ENCODE results near the gene TMEM266. TPM values are rescaled to one million over a fixed set of nuclear protein-coding genes. Genes with fewer than 3 reads are reported as not detected.

TMEM266 gene
- polyA plus RNA-seq, 1 experiment: not detected

DNA sequence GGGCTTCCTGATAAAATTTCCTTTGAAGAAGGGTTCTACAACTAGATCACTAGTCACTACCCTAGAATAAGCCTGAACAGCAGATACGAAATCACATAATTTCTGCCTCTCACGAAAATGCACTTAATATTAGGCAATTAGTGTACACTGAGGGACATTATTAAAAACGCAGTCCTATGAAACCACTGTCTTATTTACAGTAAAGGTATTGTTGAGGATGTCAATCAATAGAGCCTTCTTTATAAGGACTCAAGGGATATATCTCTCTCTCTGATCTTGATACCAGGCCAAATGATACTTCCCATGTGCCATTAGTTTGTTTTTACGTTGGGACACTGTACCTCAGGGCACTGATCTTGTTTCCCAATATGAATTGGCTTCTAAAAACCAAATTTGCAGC lies 191.9 kb downstream of the TMEM266 start:
- POLR2A ChIA-PET: no interaction called here
- TF ChIP-seq, protein P1, sequence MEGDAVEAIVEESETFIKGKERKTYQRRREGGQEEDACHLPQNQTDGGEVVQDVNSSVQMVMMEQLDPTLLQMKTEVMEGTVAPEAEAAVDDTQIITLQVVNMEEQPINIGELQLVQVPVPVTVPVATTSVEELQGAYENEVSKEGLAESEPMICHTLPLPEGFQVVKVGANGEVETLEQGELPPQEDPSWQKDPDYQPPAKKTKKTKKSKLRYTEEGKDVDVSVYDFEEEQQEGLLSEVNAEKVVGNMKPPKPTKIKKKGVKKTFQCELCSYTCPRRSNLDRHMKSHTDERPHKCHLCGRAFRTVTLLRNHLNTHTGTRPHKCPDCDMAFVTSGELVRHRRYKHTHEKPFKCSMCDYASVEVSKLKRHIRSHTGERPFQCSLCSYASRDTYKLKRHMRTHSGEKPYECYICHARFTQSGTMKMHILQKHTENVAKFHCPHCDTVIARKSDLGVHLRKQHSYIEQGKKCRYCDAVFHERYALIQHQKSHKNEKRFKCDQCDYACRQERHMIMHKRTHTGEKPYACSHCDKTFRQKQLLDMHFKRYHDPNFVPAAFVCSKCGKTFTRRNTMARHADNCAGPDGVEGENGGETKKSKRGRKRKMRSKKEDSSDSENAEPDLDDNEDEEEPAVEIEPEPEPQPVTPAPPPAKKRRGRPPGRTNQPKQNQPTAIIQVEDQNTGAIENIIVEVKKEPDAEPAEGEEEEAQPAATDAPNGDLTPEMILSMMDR (IDR thresholded peaks at IDR 0.05; ENCODE audit: low read depth, low read length): no peak
- CTCF ChIA-PET: no interaction called here
- Histone ChIP-seq H3K9me3 (ENCODE audit: control insufficient read depth, insufficient read depth, low read length) (no peaks in the 10 kb centered on the region), H3K27ac (ENCODE audit: low read depth, low read length) (no peak overlapping the region), H3K27me3 (ENCODE audit: control insufficient read depth, insufficient read depth, low read length) (no peaks in the 10 kb centered on the region), H3K4me3 (ENCODE audit: low read depth, low read length) (no peak overlapping the region)
- no peak for DNase-seq (ENCODE audit: low read depth, low spot score)

DNA sequence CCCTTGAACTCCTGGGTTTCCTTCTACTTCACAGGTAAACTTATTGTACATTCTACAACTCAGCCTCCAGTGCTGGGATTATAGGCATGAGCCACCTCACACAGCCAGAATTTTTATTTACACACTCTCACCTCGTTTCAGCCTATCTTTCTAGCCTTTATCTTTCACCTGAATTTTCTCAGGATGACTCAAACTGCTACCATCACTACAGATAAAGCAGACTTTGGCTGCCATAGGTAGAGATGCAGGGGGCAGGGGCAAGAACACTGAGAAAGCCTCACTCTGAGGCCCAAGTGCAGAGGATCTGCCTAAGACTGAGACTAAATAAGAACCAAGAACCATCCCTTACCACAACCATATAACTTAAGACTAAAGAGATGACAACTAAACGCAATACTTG lies 192.5 kb downstream of the TMEM266 start:
- POLR2A ChIA-PET: no interaction called here
- H3K27ac ChIP-seq (ENCODE audit: low read depth, low read length): no peak overlapping the region
- no peaks in the 10 kb centered on the region for H3K27me3 ChIP-seq (ENCODE audit: control insufficient read depth, insufficient read depth, low read length)
- H3K4me3 ChIP-seq (ENCODE audit: low read depth, low read length): no peak overlapping the region
- DNase-seq (ENCODE audit: low read depth, low spot score): no peak
- TF ChIP-seq, protein P1 (IDR thresholded peaks at IDR 0.05; ENCODE audit: low read depth, low read length): no peak
- CTCF ChIA-PET: no interaction called here
- H3K9me3 ChIP-seq (ENCODE audit: control insufficient read depth, insufficient read depth, low read length): no peaks in the 10 kb centered on the region

DNA sequence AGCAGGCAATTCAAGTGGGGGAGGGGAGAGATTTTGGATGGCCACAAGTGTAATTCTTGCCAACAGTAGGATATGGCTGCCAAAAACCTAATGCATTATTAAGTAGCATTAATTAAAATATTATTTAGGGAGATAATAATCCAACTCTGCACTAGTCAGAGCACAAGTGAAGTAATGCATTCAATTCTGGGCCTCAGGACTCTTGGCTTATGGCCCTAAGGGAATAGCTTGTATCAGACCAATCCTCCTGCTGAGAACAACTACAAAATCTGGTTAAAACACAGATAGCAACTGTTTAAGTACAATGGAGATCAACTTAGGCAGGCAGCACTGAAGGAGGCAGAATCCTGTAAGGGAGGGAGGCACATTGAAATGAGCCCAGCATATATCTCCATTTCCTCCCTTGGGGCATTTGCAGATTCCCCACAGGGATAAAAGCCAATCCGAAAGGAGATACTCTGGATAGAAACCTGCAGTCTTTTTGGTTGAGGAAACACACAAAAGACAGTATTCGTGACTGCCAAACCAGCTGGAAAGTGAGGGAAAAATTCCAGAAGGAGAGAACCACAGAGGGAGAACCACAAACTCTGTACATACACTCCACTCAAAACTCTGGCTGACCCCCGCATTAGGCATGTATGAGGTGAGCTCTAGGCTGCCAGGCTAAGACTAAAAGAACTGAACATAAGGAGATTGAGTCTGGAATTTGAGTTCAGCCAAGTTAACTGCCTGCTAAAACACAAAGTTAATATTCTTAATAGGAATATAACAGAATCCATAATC lies 194.1 kb downstream of the TMEM266 start:
- no peaks in the 10 kb centered on the region for H3K9me3 ChIP-seq (ENCODE audit: control insufficient read depth, insufficient read depth, low read length)
- DNase-seq (ENCODE audit: low read depth, low spot score): no peak
- ChIA-PET CTCF (no interaction called here), POLR2A (no interaction called here)
- no peak overlapping the region for H3K27ac ChIP-seq (ENCODE audit: low read depth, low read length)
- TF ChIP-seq, protein P1 (IDR thresholded peaks at IDR 0.05; ENCODE audit: low read depth, low read length): no peak
- H3K27me3 ChIP-seq (ENCODE audit: control insufficient read depth, insufficient read depth, low read length): no peaks in the 10 kb centered on the region
- no peak overlapping the region for H3K4me3 ChIP-seq (ENCODE audit: low read depth, low read length)

Other genes starting within 250 kb of the TMEM266 start
- 41.7 and 56.8 TPM in 2 replicates for gene UBE2Q2, start 216.5 kb upstream of the TMEM266 start, polyA plus RNA-seq (2011; rRNA removed)
- 59.8 and 68.7 TPM in 2 replicates for gene FBXO22, start 156.1 kb upstream of the TMEM266 start, polyA plus RNA-seq (2011; rRNA removed)
- gene NRG4, start 47.6 kb upstream of the TMEM266 start, polyA plus RNA-seq (2011; rRNA removed): not detected in 2 replicates